Right lobe of liver (tissue), 6 donors: ENCODE measurements around the gene WNK2. TPM values are rescaled to one million over a fixed set of nuclear protein-coding genes. Genes with fewer than 3 reads are reported as not detected.

Experiments used
- ATAC-seq, 4 donors: fragments of 200-7000 bp; cut with Tn5 transposase; one replicate each; pipeline ENCODE4 v1.9.1; 2020; ENCODE audit warnings: mild to moderate bottlenecking in 4 of 4, moderate library complexity in 4 of 4
- DNase-seq, 3 donors: peaks; one replicate each; pipeline ENCODE4 v3.0.0-alpha.2; 2020
- H3K27ac ChIP-seq, 3 donors: fragments of 200-600 bp; one replicate each; pipeline ENCODE4 v1.8.0; 2022
- H3K27me3 ChIP-seq, 2 donors: fragments of 200-600 bp; one replicate each; pipeline ENCODE4 v1.8.0; 2022
- H3K36me3 ChIP-seq, 4 donors: fragments of 200-600 bp; sonication (generic) in 1 of 4; one replicate each; pipeline versions ENCODE4 v1.5.1 to v1.8.0; 2017 to 2022; ENCODE audit warnings: control low read depth in 1 of 4
- H3K4me1 ChIP-seq, 4 donors: fragments of 200-600 bp; sonication (generic) in 1 of 4; one replicate each; pipeline versions ENCODE4 v1.5.1 to v1.8.0; 2017 to 2022; ENCODE audit warnings: control low read depth in 1 of 4
- H3K4me3 ChIP-seq, 3 donors: fragments of 200-600 bp; one replicate each; pipeline ENCODE4 v1.8.0; 2022
- H3K9me3 ChIP-seq, 4 donors: fragments of 200-600 bp; sonication (generic) in 1 of 4; one replicate each; pipeline versions ENCODE4 v1.5.1 to v1.8.0; 2017 to 2022; ENCODE audit warnings: control low read depth in 1 of 4
- CTCF ChIP-seq, 4 donors: fragments of 200-600 bp in 3 of 4; fragments of 450-650 bp in 1 of 4; IDR thresholded peaks; one replicate each; pipeline versions ENCODE4 v1.5.1 to v1.8.0; 2016 to 2022; ENCODE audit warnings: antibody characterized with exemption in 4 of 4, mild to moderate bottlenecking in 2 of 4
- POLR2A ChIP-seq: fragments of 450-650 bp; IDR thresholded peaks from one replicate; pipeline ENCODE4 v1.6.1; 2017; ENCODE audit warnings: antibody characterized with exemption, mild to moderate bottlenecking
- WGBS: methylation state at CpG from one replicate; pipeline ENCODE4 v1.1.6; 2018; ENCODE audit warnings: low coverage, low lambda C conversion rate; ENCODE audit not compliant: insufficient coverage; ENCODE audit errors: missing lambda C conversion rate; 5-methylcytosine and 5-hydroxymethylcytosine counted together
- intact Hi-C, 2 donors: fragments of 100-400 bp; cut with DNase I; formaldehyde crosslinking; loops; one replicate each; pipeline versions ENCODE4 v1.11.2 to v1.14.1; 2022
- total RNA-seq, 6 experiments: library from RNA; depleted of rRNA in 2 of 6; stranded (reverse); fragments of >200 nt in 2 of 6; fragmentation: NEBNext Ultra II Directional in 3 of 6; extraction: Animal tissue kit (Norgen Biotek cat#: 25700) in 3 of 6; gene quantifications; one replicate each; pipeline versions ENCODE4 v1.1.0 to v1.2.4, GENCODE V29; 2016 to 2023
- donor health status: DM: no; HTN: yes; CAD: no.
- donor health status: DM: no; HTN: no; CAD: no.
- donor health status: DM: no; HTN: no; CAD: no.
- donor health status: DM: no; HTN: yes; CAD: no.
- donor health status: DM: no; HTN: yes; CAD: no.

WNK2 gene
- total RNA-seq, 6 experiments from 2014 or later: 0.43 to 3.6 (median 1.3) TPM

GRCh38 chr9:93301911-93302541, 118.1 kb downstream of the WNK2 start:
- 86% methylated on average over 4 of the region's 16 CpGs for WGBS

DNA sequence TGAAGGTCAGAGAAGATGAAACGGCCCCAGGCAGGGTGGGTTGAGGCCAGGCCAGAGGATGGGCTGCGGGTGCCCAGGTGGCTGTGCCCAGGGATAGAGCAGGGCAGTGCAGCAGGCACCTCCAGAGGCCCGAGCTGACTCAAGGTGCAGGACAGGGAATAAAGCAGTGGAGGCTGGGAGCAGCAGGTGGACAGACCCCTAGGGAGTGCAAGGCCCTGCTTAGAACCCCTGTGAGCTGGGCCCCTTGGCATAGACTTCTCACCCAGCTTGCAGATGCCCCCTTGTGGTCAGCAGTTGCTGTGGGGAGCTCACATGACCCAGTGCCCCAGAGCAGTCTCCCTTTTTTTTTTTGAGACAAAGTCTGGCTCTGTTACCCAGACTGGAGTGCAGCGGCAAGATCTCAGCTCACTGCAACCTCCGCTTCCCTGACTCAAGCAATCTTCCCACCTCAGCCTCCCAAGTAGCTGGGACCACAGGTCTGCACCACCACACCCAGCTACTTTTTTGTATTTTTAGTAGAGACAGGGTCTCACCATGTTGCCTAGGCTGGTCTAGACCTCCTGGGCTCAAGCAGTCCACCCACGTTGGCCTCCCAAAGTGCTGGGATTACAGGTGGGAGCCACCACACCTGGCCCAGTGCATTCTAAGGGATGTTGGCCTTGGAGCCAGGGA, 118.8 kb downstream of the WNK2 start:
- Histone ChIP-seq H3K36me3 (no peaks in the 10 kb centered on the region), H3K4me1 (no peaks in the 10 kb centered on the region), H3K27me3 (no peaks in the 10 kb centered on the region), H3K4me3 (no peak overlapping the region), H3K9me3 (no peaks in the 10 kb centered on the region), H3K27ac (no peak overlapping the region)
- 83% methylated on average over 2 of the region's 6 CpGs for WGBS
- intact Hi-C loops: loop anchor here (5.0 to 10.0 kb wide), 3 partner anchors 188 to 298 kb away; no protein-coding TSS in a partner anchor
- DNase-seq (peak; percentile 63 to 70 (median 70)), ATAC-seq (peak; percentile 68 to 80 (median 78))
- TF ChIP-seq POLR2A (no peak), CTCF (IDR thresholded peaks at IDR 0.05) (peak; percentile 56 to 68 (median 62))

More at GRCh38 chr9:93301911-93302541, 118.1 kb downstream of the WNK2 start:
- Histone ChIP-seq H3K27me3 (no peaks in the 10 kb centered on the region), H3K9me3 (no peaks in the 10 kb centered on the region), H3K4me1 (no peaks in the 10 kb centered on the region), H3K27ac (no peak overlapping the region), H3K36me3 (no peaks in the 10 kb centered on the region), H3K4me3 (no peak overlapping the region)
- DNase-seq: peak in 1 of 3 donors; percentile 53
- no peak for ATAC-seq
- TF ChIP-seq POLR2A: no peak
- no peak for TF ChIP-seq CTCF (IDR thresholded peaks at IDR 0.05)
- intact Hi-C loops: loop anchor here (5.0 to 10.0 kb wide), 3 partner anchors 187 to 297 kb away; no protein-coding TSS in a partner anchor

DNA sequence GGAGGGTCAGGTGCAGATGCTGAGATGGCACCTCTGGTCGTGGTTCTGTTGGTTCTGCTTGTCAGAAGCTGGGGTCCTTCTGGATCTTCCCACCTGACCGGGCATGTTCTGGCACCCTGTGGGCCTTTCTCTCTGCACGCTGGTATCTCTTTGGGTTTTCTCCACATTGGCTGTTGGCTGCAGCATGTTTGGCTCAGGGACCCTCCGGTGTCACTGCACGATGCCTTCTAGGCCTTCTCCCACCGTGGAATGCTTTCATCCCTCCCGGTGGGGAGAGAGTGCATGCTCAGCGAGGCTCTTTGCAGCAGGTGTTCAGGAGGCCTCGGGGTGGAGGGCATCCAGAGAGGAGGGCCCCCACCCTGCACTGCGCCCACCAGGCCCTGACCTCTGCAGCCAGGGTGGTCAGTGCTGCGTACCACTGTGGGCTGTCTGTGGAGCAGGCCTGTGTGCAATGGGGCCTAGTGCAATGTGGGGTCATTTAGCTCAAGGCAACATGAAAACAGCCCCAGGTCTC, 119.4 kb downstream of the WNK2 start:
- no peak for ATAC-seq
- intact Hi-C loops: loop anchor here (5.0 to 10.0 kb wide), 3 partner anchors 189 to 299 kb away; no protein-coding TSS in a partner anchor
- H3K36me3 ChIP-seq: no peaks in the 10 kb centered on the region

More for the DNA sequence above, 119.4 kb downstream of the WNK2 start:
- Histone ChIP-seq H3K4me1 (no peaks in the 10 kb centered on the region), H3K4me3 (no peak overlapping the region), H3K27ac (no peak overlapping the region), H3K27me3 (no peaks in the 10 kb centered on the region), H3K9me3 (no peaks in the 10 kb centered on the region)
- WGBS: 100% methylated on average over 2 of the region's 11 CpGs
- DNase-seq: peak in 1 of 3 donors; percentile 45
- TF ChIP-seq CTCF (IDR thresholded peaks at IDR 0.05) (no peak), POLR2A (no peak)
